GM12891 (cell line): Measurements from ENCODE around the gene PROM2.

Experiments
- PAX5 ChIP-seq: IDR thresholded peaks from 2 replicates; pipeline ENCODE4 v1.6.1; 2011; ENCODE audit warnings: low read length, moderate library complexity, mild to moderate bottlenecking; ENCODE audit not compliant: insufficient read depth, severe bottlenecking
- POLR2A ChIP-seq: IDR thresholded peaks from 2 replicates; pipeline ENCODE4 v1.6.1; 2011; ENCODE audit warnings: low read depth, low read length, control low read depth
- POLR2AphosphoS5 ChIP-seq: IDR thresholded peaks from 2 replicates; pipeline ENCODE4 v1.6.1; 2011; ENCODE audit warnings: low read depth, low read length, control low read depth
- POU2F2 ChIP-seq: IDR thresholded peaks from 2 replicates; pipeline ENCODE4 v1.6.1; 2011; ENCODE audit warnings: low read depth, mild to moderate bottlenecking, control low read depth, low read length, moderate library complexity
- SPI1 ChIP-seq: IDR thresholded peaks from 2 replicates; pipeline ENCODE4 v1.6.1; 2011; ENCODE audit warnings: low read depth, low read length, control low read depth
- TAF1 ChIP-seq: IDR thresholded peaks from 2 replicates; pipeline ENCODE4 v1.6.1; 2011; ENCODE audit warnings: low read depth, low read length, control low read depth

DNA sequence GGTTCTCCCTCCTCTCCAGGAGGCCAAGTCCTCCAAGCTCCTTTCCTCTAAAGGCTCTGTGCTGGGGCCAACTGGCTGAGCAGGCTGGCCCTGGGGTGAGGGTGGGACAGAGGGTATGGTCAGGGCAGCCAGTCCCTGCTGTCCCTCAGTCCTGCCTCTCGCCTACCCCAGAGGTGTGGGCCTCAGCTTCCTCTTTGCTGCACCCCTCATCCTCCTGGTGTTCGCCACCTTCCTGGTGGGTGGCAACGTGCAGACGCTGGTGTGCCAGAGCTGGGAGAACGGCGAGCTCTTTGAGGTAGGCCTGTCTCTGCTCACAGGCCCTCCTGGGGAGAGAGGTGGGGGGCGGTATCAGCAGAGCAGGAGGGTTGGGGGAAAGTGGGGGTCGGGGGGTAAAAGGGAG is 6.8 kb downstream of the PROM2 start:
- no peak for TF ChIP-seq POLR2A
- no peak for TF ChIP-seq TAF1
- no peak for TF ChIP-seq POLR2AphosphoS5
- no peak for TF ChIP-seq POU2F2
- TF ChIP-seq SPI1 = no peak
- no peak for TF ChIP-seq PAX5
